Measurements from ENCODE around the gene RPTN. TPM values are rescaled to one million over a fixed set of nuclear protein-coding genes. Genes with fewer than 3 reads are reported as not detected.

The RPTN gene, protein sequence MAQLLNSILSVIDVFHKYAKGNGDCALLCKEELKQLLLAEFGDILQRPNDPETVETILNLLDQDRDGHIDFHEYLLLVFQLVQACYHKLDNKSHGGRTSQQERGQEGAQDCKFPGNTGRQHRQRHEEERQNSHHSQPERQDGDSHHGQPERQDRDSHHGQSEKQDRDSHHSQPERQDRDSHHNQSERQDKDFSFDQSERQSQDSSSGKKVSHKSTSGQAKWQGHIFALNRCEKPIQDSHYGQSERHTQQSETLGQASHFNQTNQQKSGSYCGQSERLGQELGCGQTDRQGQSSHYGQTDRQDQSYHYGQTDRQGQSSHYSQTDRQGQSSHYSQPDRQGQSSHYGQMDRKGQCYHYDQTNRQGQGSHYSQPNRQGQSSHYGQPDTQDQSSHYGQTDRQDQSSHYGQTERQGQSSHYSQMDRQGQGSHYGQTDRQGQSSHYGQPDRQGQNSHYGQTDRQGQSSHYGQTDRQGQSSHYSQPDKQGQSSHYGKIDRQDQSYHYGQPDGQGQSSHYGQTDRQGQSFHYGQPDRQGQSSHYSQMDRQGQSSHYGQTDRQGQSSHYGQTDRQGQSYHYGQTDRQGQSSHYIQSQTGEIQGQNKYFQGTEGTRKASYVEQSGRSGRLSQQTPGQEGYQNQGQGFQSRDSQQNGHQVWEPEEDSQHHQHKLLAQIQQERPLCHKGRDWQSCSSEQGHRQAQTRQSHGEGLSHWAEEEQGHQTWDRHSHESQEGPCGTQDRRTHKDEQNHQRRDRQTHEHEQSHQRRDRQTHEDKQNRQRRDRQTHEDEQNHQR
- 0.12 TPM in 1 of 2 replicates, not detected in the other for total RNA-seq

DNA sequence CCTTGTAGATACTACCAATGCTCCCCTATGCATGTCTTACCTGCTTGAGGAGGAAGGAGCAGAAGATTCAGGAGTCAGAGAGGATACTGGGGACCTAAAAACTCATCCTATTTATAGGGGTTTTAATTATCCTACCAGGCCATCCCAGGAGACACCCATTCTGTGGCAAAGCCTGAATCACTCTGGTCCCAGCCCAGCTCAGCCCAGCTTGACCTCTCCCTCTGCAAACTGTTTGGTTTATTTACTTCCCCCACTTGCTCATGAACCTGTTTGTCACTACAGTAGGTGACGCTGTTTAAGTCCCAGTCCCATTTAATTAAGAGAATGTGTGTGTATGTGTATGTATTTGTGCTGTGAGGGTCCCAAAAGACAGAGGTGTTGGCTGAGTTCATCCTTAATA lies at the start of gene RPTN:
Gene RPTN (minus strand): TSS at position 85 of the 400 bp plus-strand sequence. CDS start 1,339 bp downstream, outside the sequence.

DNA sequence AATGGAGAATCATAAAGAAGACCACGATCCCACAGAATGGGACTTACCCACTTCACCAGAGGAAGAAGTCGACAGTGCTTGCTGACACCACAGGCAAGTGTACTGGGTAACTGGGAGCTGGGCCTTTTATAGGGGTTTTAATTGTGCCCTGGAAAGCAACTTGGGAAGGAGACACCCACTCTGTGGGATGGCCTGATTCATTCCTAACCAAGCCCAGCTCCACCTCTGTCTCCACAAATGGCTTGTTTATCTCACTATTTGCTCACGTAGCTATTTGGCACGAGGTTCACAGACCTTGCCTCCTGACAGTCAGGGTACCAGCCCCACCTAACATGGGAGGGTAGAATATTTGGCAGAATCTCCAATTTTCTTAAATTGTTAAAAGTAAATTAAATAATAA lies 43.7 kb downstream of the RPTN start, which contains the start of gene TCHH:
Gene TCHH (minus strand): TSS at position 101 of the 400 bp plus-strand sequence. CDS start 1,364 bp downstream, outside the sequence.

Other genes with a start within 250 kb of the RPTN start
- 11.4 and 11.7 TPM in 2 replicates for gene THEM4, start 249.7 kb downstream of the RPTN start, total RNA-seq
- gene S100A10, start 165.4 kb downstream of the RPTN start, total RNA-seq, result 54.0 and 87.7 TPM in 2 replicates
- gene S100A11, start 122.2 kb downstream of the RPTN start, total RNA-seq, result 138 and 180 TPM in 2 replicates
- not detected in 2 replicates for gene TCHHL1, start 70.2 kb downstream of the RPTN start, total RNA-seq
- under 0.01 TPM in 1 of 2 replicates, not detected in the other for gene TCHH, start 43.8 kb downstream of the RPTN start, total RNA-seq
- gene HRNR, start 65.0 kb upstream of the RPTN start, total RNA-seq, result under 0.01 TPM in 1 of 2 replicates, not detected in the other
- gene FLG, start 166.0 kb upstream of the RPTN start, total RNA-seq, result 0.16 and 9.8 TPM in 2 replicates
- gene FLG2, start 200.8 kb upstream of the RPTN start, total RNA-seq, result not detected in 2 replicates

Measured in hair follicle dermal papilla cell (primary cell).